Measurements from ENCODE around the gene GTF3C2.

DNA sequence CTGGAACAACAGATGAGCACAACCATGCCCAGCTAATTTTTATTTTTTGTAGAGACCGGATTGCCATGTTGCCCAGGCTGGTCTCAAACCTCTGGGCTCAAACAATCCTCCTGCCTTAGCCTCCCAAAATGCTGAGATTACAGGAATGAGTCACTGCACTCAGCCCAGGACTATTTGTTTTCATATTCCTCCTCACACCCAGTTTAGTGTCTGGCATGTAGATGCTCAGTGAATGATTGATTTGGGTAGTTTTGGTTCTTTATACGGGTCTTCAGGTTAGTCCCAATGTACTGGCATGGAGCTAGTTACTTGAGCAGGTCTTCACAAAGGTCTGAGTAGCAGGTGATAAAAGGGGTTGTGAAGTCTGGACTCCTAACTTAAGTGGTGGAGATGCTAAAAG is 7.4 kb upstream of the GTF3C2 start:
- TF ChIP-seq, protein P1, sequence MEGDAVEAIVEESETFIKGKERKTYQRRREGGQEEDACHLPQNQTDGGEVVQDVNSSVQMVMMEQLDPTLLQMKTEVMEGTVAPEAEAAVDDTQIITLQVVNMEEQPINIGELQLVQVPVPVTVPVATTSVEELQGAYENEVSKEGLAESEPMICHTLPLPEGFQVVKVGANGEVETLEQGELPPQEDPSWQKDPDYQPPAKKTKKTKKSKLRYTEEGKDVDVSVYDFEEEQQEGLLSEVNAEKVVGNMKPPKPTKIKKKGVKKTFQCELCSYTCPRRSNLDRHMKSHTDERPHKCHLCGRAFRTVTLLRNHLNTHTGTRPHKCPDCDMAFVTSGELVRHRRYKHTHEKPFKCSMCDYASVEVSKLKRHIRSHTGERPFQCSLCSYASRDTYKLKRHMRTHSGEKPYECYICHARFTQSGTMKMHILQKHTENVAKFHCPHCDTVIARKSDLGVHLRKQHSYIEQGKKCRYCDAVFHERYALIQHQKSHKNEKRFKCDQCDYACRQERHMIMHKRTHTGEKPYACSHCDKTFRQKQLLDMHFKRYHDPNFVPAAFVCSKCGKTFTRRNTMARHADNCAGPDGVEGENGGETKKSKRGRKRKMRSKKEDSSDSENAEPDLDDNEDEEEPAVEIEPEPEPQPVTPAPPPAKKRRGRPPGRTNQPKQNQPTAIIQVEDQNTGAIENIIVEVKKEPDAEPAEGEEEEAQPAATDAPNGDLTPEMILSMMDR (IDR thresholded peaks at IDR 0.05; ENCODE audit: insufficient read depth, low read length) = no peak
- TF ChIP-seq POLR2AphosphoS5 (IDR thresholded peaks at IDR 0.05; ENCODE audit: low read depth) = no peak
- TF ChIP-seq, protein P2, sequence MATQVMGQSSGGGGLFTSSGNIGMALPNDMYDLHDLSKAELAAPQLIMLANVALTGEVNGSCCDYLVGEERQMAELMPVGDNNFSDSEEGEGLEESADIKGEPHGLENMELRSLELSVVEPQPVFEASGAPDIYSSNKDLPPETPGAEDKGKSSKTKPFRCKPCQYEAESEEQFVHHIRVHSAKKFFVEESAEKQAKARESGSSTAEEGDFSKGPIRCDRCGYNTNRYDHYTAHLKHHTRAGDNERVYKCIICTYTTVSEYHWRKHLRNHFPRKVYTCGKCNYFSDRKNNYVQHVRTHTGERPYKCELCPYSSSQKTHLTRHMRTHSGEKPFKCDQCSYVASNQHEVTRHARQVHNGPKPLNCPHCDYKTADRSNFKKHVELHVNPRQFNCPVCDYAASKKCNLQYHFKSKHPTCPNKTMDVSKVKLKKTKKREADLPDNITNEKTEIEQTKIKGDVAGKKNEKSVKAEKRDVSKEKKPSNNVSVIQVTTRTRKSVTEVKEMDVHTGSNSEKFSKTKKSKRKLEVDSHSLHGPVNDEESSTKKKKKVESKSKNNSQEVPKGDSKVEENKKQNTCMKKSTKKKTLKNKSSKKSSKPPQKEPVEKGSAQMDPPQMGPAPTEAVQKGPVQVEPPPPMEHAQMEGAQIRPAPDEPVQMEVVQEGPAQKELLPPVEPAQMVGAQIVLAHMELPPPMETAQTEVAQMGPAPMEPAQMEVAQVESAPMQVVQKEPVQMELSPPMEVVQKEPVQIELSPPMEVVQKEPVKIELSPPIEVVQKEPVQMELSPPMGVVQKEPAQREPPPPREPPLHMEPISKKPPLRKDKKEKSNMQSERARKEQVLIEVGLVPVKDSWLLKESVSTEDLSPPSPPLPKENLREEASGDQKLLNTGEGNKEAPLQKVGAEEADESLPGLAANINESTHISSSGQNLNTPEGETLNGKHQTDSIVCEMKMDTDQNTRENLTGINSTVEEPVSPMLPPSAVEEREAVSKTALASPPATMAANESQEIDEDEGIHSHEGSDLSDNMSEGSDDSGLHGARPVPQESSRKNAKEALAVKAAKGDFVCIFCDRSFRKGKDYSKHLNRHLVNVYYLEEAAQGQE (IDR thresholded peaks at IDR 0.05; ENCODE audit: insufficient replicate concordance, low read depth) = no peak
